NB4 (cell line): Measurements from ENCODE around the gene CHDH.

Source experiments
- DNase-seq: peaks from one replicate; pipeline ENCODE4 v3.0.0; 2010; ENCODE audit warnings: low read depth
- H3K4me3 ChIP-seq: one replicate; pipeline ENCODE4 v1.5.1; 2011; ENCODE audit warnings: mild to moderate bottlenecking, low read depth, low read length, moderate library complexity
- MAX ChIP-seq: IDR thresholded peaks from 2 replicates; pipeline ENCODE4 v1.6.1; 2011; ENCODE audit warnings: low read depth, low read length
- MYC ChIP-seq: IDR thresholded peaks from 2 replicates; pipeline ENCODE4 v1.6.1; 2011; ENCODE audit warnings: low read depth, low read length
- POLR2A ChIP-seq: IDR thresholded peaks from 2 replicates; pipeline ENCODE4 v1.6.1; 2011; ENCODE audit warnings: mild to moderate bottlenecking; ENCODE audit not compliant: insufficient read length; ENCODE audit errors: extremely low read depth
- TF ChIP-seq, protein P1 (sequence below): IDR thresholded peaks from one replicate; pipeline ENCODE4 v1.5.1; 2012; ENCODE audit warnings: low read depth, low read length

Gene CHDH

DNA sequence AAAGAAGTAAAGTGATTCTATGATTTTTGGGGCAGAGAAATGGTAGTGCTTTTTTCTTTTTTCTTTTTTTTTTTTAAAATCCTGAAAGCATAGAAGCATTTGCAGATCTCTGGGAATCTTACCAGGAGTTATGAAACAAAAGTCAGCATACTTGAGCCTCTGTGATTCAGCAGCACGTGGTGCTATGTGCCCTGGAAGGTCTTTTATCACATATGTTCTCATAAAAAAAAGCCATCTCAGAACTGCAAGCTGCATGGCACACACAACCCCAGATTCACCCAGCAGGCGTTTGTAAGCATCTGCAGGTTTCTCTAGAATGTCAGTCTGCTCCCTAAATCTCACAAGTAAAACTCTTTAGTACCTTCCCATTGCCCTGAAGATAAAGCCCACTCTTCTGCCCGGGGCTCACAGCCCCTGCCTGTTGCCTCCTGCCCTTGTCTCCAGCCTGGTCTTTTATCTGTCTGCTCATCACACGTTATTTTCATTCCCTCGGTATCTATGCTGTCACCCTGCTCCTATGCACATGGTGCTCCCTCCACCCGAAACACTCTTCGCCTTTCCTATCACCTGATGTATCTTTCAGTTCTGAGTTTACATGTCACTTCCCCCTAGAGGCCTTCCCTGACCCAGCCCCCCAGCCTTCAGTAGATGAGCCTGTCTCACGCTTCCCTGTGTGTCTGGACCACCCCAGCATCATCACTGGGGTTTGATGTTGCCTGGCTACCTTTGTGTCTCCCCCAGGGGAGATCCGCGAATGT is 72.4 kb downstream of the CHDH start:
- TF ChIP-seq POLR2A (no peak), MAX (no peak), MYC (no peak)
- TF ChIP-seq, protein P1, sequence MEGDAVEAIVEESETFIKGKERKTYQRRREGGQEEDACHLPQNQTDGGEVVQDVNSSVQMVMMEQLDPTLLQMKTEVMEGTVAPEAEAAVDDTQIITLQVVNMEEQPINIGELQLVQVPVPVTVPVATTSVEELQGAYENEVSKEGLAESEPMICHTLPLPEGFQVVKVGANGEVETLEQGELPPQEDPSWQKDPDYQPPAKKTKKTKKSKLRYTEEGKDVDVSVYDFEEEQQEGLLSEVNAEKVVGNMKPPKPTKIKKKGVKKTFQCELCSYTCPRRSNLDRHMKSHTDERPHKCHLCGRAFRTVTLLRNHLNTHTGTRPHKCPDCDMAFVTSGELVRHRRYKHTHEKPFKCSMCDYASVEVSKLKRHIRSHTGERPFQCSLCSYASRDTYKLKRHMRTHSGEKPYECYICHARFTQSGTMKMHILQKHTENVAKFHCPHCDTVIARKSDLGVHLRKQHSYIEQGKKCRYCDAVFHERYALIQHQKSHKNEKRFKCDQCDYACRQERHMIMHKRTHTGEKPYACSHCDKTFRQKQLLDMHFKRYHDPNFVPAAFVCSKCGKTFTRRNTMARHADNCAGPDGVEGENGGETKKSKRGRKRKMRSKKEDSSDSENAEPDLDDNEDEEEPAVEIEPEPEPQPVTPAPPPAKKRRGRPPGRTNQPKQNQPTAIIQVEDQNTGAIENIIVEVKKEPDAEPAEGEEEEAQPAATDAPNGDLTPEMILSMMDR = no peak
- DNase-seq = no peak
- H3K4me3 ChIP-seq = no peak overlapping the region

DNA sequence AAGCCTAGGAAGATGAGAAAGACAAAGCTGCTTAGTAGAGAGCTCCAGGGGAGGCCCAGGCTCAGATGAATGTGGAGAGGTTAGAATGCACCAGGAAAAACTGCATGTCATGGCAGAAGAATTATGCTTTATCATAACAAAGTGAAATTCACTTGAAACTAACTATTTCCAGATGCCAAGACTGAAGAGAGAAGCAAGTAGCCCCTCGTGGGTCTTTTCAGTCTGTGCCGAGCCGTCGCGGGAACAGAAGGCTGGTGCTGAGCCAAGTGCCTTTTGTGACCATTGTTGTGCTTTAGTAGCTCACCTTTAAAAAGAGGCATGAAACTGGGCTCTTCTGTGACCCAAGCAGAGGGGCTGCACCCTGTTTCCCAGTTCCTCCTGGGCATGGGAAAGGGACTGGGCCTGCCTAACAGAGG is 73.2 kb downstream of the CHDH start:
- no peak overlapping the region for H3K4me3 ChIP-seq
- TF ChIP-seq, protein P1 = no peak
- TF ChIP-seq MYC (no peak), POLR2A (no peak), MAX (no peak)
- DNase-seq = no peak

GRCh38 chr3:53772562-53772961 is 73.7 kb downstream of the CHDH start:
- no peak overlapping the region for H3K4me3 ChIP-seq
- DNase-seq = no peak
- TF ChIP-seq, protein P1 = no peak
- TF ChIP-seq MYC = no peak
- TF ChIP-seq MAX = no peak
- TF ChIP-seq POLR2A = no peak

DNA sequence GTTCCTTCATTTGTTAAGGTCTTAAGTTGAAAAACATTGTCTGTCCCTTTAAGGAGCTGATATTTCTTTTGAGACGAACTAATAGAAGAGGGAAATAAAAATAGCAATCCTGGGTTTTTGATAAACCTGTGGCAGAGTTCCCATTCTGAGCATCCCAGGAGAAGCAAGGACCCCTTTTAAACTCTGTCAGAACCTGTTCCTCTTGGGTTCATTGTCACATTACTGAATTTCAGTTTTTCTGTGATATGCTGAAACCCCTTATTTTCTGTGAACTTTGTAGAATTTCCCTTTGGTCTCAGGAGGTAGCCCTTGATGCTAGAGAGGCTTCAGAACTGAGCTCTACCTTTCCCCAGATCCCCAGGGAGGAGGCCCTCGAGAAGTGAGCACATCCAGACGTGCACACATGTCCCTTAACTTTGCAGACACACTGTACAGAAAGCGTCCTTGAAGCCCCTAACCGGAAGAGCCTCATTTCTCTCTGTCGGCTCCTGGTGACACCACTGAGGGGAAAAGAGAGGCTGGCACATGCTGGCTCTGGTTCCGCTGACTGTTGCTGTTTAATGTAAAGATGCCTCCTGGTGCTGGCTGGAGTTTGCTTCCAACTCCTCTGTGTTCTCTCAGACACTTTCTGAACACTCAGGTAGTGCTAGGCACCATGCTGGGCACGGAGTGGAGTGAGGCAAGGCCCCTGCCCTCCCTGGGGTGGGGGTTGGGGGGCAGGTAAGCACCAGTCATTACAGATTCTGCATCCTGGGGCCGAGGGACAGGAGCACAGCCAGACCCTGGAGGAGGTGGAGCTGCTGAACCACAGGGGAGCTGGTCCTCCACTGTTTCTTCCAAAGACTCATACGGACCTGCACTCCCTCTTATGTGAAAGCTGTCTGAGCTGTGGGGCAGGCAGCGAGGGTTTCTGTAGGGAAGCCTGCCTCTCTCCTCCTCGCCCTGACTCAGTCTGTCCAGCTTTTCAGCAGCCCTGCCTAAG is 77.5 kb downstream of the CHDH start:
- DNase-seq = no peak
- TF ChIP-seq, protein P1 = no peak
- TF ChIP-seq MAX = no peak
- no peak for TF ChIP-seq POLR2A
- no peak for TF ChIP-seq MYC
- H3K4me3 ChIP-seq = no peak overlapping the region

DNA sequence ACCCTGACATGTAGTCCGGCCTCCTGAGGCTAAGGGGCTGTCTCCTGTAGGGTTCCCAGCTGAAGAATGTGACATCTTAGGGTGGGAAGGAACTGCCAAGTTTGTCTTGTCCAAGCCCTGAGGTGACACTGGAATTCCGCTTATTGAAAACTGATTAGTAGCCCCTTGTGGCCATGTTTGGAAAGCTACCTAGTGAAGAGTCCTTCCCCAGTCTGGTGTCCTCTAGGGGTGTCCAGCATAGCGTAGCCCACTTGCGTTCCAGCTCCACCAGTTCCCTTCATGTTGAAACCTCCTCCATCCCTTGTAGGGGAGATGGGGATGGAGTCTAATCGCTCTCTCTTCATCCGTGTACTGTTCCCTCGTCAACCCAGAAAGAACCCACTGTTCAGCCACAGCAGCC is 79.5 kb downstream of the CHDH start:
- no peak for DNase-seq
- TF ChIP-seq MYC (no peak), POLR2A (no peak), MAX (no peak)
- TF ChIP-seq, protein P1 = no peak
- no peak overlapping the region for H3K4me3 ChIP-seq
